ENCODE results near the gene MAPKAPK3. TPM values are rescaled to one million over a fixed set of nuclear protein-coding genes. Genes with fewer than 3 reads are reported as not detected.
A peak's percentile ranks its signal among the peaks of the same experiment; 100 is the strongest.

MAPKAPK3 gene
- polyA plus RNA-seq (ENCODE audit: insufficient read length in 4 of 4): 10 to 100 TPM; 22.1 to 58.2 (median 53.8) TPM

- DNase-seq (ENCODE audit: low read depth in 4 of 4, low spot score in 3 of 4): no peak
Observed at GRCh38 chr3:50617096-50617791, at the start of gene MAPKAPK3. Gene MAPKAPK3, plus strand, starts transcription at chr3:50617151. Its CDS starts 415 bp downstream, at chr3:50617566.

DNA sequence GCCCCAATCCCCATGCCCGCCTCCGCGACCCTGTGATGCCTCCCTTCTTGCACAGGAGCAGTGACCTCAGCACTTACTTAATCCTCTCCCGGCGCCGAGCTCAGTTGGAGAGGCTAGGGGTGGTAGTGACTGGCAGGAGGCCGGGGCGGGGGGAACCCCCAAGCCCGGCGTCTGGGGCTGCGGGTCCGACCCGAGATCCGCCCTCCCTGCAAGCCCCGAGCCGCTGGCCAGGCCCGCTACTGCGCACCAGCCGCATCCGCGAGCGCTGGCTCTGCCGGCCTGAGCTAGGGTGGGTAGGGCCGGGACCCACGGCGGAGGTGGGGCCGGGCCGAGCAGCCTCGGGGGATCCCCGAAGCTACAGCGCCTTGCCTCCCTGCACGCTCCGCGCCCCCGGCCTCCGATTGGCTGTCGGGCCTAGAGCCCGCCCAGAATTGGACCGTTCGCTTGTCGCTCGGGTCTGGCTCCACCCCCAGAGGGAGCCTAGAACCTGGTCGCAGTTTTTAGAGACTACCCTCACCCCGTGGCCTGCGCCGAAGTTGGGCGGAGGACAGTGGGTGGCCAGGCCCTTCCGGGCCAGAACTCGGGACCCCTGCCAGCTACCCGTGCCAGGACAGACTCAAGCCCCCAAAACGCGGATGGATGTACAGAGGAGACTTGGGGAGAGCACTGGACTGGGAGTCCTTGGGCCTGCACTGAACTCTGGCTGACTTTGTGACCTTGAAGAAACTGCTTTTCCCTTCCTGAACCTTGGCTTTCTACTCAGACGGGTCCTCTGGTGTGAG is 49.4 kb upstream of the MAPKAPK3 start, which contains the start of gene C3orf18:
Gene C3orf18, minus strand, starts transcription at position 362 of the 782 bp plus-strand sequence. CDS start 2,048 bp downstream, outside the sequence.
- DNase-seq (ENCODE audit: low read depth in 4 of 4, low spot score in 3 of 4): peak; percentile 57 to 70 (median 63)

DNA sequence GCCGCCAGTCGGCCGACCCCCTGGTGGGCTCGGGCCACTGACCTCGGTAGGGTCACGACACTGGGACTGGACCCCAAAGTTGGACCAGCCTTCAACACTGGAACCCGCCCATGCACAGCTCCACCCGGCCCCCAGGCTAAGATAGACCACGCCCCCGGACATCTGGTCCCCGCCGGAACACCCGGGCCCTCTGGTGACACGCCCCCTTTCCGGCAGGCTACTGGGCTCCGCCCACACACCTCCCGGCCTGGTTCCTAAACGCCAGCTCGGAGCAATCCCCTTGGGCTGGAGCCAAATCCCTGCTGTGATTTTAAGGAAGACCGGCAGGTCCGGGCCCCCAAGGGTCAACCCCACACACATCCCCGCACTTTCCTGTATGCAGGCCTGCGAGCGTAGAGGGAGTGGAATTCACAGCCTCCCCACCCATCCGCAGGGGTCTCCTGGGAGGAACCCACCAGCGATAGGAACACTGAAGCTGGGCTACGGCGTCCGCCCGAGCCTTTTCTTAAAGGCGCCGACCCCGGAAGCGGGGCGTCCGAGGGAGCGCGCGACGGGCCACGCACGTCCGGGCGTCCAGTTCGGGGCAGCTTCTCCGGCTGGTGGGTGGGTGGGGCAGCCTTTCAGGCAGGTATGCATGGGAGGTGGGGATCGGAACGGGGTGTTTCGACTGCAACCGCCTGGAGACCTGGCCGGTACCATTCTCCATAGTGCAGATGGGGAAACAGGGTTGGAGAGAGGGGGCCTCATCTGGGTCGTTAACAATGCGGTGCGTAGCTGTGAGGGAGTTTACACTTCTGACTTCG is 47.8 kb upstream of the MAPKAPK3 start, which contains the start of gene HEMK1:
Gene HEMK1, plus strand, starts transcription at position 576 of the 803 bp plus-strand sequence. CDS start 1,583 bp downstream, outside the sequence.
- DNase-seq (ENCODE audit: low read depth in 4 of 4, low spot score in 3 of 4): peak; percentile 92 to 95 (median 92)

DNA sequence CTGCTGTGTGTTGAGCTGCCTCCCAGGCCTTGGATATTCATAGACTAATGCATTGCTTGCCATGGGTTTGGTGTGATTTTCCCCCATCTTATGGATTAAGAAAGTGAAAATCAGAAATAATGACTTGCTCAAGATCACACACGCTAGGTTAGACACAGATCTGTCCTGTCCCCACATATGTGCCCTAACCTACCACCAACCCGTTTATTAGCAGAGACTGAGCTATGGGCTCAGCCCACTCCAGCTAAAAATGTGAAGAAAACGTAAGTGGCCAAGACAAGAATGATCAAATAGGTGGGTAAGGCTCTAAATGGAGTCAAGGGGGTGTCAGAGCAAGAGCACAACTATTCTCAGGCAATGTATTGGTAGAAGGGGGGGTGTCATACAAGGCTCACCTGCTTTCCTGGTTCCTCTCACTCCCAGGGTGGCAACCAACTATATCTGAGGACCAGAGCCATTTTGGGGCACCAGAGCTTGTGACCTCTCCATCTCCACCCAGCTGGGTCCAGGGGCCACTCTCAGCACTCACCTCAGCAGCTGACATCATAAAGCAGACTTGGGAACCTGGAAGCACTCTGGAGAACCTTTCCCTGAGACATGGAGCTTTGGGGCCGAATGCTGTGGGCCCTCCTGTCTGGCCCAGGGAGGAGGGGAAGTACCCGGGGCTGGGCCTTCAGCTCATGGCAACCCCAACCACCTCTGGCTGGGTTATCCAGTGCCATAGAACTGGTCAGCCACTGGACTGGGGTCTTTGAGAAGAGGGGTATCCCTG is 46.3 kb upstream of the MAPKAPK3 start:
- no peak for DNase-seq (ENCODE audit: low read depth in 4 of 4, low spot score in 3 of 4)

DNA sequence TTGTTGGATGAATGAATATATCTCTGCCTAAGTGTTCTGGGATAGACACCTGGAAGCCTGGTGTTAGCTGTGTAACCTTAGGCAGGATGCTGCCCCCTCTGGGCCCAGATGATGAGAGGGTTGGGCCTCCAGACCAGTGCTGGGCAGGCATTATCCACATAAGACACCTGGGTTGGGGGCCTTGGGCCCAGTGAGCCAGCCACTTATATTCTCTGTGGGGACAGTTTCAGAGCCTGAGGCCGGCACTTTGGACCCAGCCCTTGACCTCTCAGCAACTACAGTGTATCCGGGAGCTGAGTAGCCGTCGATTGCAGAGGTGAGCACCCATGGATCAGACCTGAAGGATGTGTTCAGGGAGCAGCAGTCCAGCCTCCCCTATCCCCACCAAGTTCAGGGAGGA is 45.5 kb upstream of the MAPKAPK3 start:
- no peak for DNase-seq (ENCODE audit: low read depth in 4 of 4, low spot score in 3 of 4)

- DNase-seq (ENCODE audit: low read depth in 4 of 4, low spot score in 3 of 4): peak in 2 of 4 donors; percentile 28 to 46
Observed at GRCh38 chr3:50572158-50572557, 44.8 kb upstream of the MAPKAPK3 start.

GRCh38 chr3:50572801-50573371 is 44.1 kb upstream of the MAPKAPK3 start:
- no peak for DNase-seq (ENCODE audit: low read depth in 4 of 4, low spot score in 3 of 4)

DNA sequence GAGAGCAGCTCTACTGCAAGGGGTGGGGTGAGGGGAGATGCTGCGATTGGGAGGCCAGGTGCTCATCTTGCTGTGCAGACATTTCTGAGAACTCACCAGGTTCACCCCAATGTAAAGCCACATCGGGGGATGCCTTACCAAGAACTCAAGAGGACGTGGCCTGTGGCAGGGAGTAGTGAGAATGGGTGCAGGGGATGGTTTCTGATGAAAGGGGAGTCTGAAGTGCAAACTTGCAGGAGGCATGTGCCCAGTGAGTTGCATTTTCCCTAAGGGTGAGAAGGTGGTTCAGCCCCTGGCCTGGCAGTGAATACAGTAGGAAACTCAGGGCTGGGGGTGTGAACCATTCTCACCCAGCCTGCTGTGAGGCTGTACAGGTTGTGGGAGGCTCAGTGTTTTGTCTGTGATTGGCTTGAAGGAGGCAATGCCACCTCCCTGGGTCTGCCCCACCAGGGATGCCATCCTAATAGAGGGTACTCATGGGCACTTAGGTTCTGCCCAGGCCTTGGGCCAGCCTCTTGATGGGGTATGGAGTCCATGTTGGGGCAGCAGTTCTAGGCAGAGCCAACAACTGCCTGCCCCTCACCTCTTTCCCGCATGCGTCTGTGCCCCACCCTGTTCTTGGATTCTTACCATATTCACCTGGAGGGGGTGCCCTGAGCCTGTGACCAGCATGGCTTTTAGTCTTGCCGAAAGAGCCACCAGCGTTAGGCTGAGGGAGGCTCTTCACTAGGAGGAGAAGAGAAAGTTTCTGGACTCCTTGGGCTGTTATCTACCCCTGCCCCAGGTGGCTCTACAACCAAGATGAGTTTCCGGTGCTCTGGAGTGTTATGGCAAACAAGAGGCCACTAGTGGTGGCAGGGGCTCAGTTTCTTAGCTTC is 43.1 kb upstream of the MAPKAPK3 start:
- no peak for DNase-seq (ENCODE audit: low read depth in 4 of 4, low spot score in 3 of 4)

- no peak for DNase-seq (ENCODE audit: low read depth in 4 of 4, low spot score in 3 of 4)
Observed at GRCh38 chr3:50574444-50574831, 42.5 kb upstream of the MAPKAPK3 start.

- no peak for DNase-seq (ENCODE audit: low read depth in 4 of 4, low spot score in 3 of 4)
Observed at GRCh38 chr3:50575372-50575771, 41.6 kb upstream of the MAPKAPK3 start.

GRCh38 chr3:50577348-50577747 is 39.6 kb upstream of the MAPKAPK3 start:
- no peak for DNase-seq (ENCODE audit: low read depth in 4 of 4, low spot score in 3 of 4)

GRCh38 chr3:50580683-50581458 is 36.1 kb upstream of the MAPKAPK3 start:
- no peak for DNase-seq (ENCODE audit: low read depth in 4 of 4, low spot score in 3 of 4)

DNA sequence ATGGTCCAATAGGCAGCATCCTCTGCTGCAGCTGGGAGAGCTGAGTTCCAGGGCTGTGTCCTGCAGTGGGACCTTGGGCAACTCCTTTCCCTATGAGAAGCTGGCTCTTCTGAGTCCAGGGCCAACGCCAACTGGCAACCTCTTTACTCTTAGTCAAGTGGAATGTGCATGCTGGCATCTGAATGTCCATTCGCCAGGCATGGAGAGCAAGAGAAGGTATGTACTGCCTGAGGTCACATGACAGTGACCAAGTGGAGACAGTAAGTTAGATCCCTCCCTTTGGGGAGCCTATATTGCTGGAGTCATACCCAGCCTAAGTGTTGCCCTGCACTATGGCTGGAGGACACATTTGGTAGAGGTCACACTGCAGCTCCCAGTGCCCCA is 35.5 kb upstream of the MAPKAPK3 start:
- no peak for DNase-seq (ENCODE audit: low read depth in 4 of 4, low spot score in 3 of 4)

- no peak for DNase-seq (ENCODE audit: low read depth in 4 of 4, low spot score in 3 of 4)
Observed at GRCh38 chr3:50582083-50582482, 34.9 kb upstream of the MAPKAPK3 start.

GRCh38 chr3:50583897-50584296 is 33.1 kb upstream of the MAPKAPK3 start:
- no peak for DNase-seq (ENCODE audit: low read depth in 4 of 4, low spot score in 3 of 4)

DNA sequence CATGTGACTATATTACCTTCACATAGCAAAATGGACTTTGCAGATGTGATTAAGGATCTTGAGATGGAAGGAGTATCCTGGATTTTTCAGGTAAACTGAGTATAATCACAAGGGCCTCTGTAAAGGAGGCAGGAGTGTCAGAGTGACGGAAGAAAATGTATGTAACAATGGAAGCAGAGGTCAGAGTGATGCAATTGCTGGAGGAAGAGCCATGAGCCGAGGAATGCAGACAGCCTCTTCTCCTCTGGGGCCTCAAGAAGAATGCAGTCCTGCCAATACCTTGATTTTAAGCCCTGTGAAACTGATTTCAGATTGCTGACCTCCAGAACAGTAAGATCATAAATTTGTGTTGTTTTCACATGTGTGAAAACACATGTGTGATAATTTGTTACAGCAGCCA is 32.6 kb upstream of the MAPKAPK3 start:
- no peak for DNase-seq (ENCODE audit: low read depth in 4 of 4, low spot score in 3 of 4)

DNA sequence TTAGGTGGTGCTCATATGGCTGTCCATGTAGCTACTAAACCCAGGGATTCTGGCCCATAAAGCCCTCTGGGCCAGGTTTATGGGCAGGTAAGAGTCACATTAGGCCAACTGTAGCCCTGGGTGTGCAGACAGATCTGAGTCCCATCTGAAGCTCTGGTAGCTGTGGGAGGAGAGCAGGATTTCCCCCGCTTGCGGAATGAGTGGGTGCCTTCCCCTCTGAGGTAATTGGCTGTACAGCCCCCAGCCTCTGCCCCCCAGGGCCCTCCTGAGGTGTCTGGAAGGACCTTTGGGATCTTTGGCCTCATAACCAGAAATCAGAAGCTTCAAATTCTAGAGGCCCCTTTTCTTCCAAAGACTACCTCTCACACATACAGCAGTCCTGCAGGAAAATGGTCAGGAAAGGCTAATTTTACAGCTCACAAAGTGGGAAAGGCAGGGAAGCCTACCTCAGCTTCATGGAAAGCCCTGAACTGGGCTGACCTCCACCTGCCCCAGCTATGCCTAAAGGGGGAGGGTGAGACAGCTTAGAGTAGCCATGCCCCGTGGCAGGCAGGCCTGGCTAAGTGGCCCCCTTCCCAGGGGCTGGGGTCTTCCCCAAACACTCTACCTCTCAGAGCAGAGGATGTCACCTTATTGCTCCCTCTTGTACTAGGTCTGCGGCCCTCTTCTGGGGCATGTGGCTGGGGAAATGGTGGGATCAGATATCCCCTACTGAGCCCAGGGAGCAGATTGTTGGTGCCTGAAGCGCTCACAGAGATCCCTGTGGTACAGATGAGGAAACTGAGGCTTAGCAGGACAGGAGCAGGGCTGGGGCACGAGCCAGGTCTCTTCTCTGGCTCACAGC is 30.8 kb upstream of the MAPKAPK3 start:
- no peak for DNase-seq (ENCODE audit: low read depth in 4 of 4, low spot score in 3 of 4)
